Ovary (tissue), 9 donors: ENCODE results near the gene ZNF326. TPM values are rescaled to one million over a fixed set of nuclear protein-coding genes. Genes with fewer than 3 reads are reported as not detected.

Experiments used
- DNase-seq, 5 donors: peaks; one replicate each; pipeline ENCODE4 v3.0.0-alpha.2; 2019 to 2020
- H3K27ac ChIP-seq, 2 donors: fragments of 200-600 bp; one replicate each; pipeline versions ENCODE4 v1.5.1 to v1.8.0; 2019 to 2022
- H3K27me3 ChIP-seq: fragments of 200-600 bp; one replicate; pipeline ENCODE4 v1.8.0; 2022
- H3K36me3 ChIP-seq: fragments of 200-600 bp; sonication (generic); one replicate; pipeline ENCODE4 v1.5.1; 2019
- H3K4me1 ChIP-seq: one replicate; pipeline ENCODE4 v1.8.1; 2013; ENCODE audit warnings: mild to moderate bottlenecking, moderate library complexity; ENCODE audit not compliant: insufficient read depth
- H3K4me3 ChIP-seq: fragments of 200-600 bp; sonication (generic); one replicate; pipeline ENCODE4 v1.5.1; 2017
- H3K9me3 ChIP-seq, 2 donors: fragments of 200-600 bp in 1 of 2; sonication (generic) in 1 of 2; one replicate each; pipeline versions ENCODE4 v1.5.1 to v1.8.1; 2013 to 2019; ENCODE audit warnings: mild to moderate bottlenecking in 1 of 2, moderate library complexity in 1 of 2
- CTCF ChIP-seq, 3 donors: fragments of 450-650 bp in 2 of 3; fragments of 200-600 bp in 1 of 3; IDR thresholded peaks; one replicate each; pipeline versions ENCODE4 v1.5.1 to v1.8.0; 2016 to 2022; ENCODE audit warnings: antibody characterized with exemption in 3 of 3, mild to moderate bottlenecking in 1 of 3
- EP300 ChIP-seq: sonication (generic); formaldehyde crosslinking; IDR thresholded peaks from one replicate; pipeline ENCODE4 v1.6.1; 2017; ENCODE audit warnings: antibody characterized with exemption
- POLR2A ChIP-seq: fragments of 450-650 bp; IDR thresholded peaks from one replicate; pipeline ENCODE4 v1.6.1; 2017; ENCODE audit warnings: antibody characterized with exemption, mild to moderate bottlenecking, moderate library complexity
- WGBS, 3 donors: extraction: QIAGEN DNeasy Blood & Tissue Kit in 1 of 3; methylation state at CpG; one replicate each; pipeline versions ENCODE4 v1.1.5 to v1.1.7; 2013 to 2017; 5-methylcytosine and 5-hydroxymethylcytosine counted together
- intact Hi-C, 4 donors: fragments of 100-400 bp; cut with DNase I; formaldehyde crosslinking; loops; one replicate each; pipeline versions ENCODE4 v1.11.0 to v1.15.1; 2022 to 2023
- polyA plus RNA-seq, 2 donors: library from polyadenylated mRNA; stranded (reverse); fragments of 200-250 nt in 1 of 2; fragments of 350-450 nt in 1 of 2; fragmentation: Illumina TruSeq in 1 of 2; extraction: RNeasy Lipid Tissue Mini Kit (QIAGEN cat#74804) in 1 of 2; gene quantifications; one replicate each; pipeline ENCODE4 v1.2.3, GENCODE V29; 2013 to 2014
- small RNA-seq: library from RNA; depleted of rRNA; stranded (forward); fragments of <200 nt; gene quantifications from one replicate; pipeline ENCODE3, GENCODE V24; 2016
- total RNA-seq, 7 donors: library from RNA; depleted of rRNA in 2 of 7; stranded (reverse); fragments of >200 nt in 2 of 7; fragmentation: NEBNext Ultra II Directional in 3 of 7; extraction: Animal tissue kit (Norgen Biotek cat#: 25700) in 3 of 7; gene quantifications; one replicate each; pipeline versions ENCODE4 v1.1.0 to v1.2.4, GENCODE V29; 2016 to 2023
- donor health status: DM: no; HTN: no; CAD: no; lungs with moderate emphysema.
- donor health status: DM: no; HTN: no; CAD: no.
- donor health status: Bipolar disorder and iron deficiency.
- donor health status: DM: yes; HTN: yes; CAD: no.
- donor health status: DM: no; HTN: no; CAD: no.
- donor health status: DM: yes; HTN: yes; CAD: no.

The ZNF326 gene
- total and polyA plus RNA-seq, 9 donors = 10.9 to 24.7 (median 21.8) TPM

DNA sequence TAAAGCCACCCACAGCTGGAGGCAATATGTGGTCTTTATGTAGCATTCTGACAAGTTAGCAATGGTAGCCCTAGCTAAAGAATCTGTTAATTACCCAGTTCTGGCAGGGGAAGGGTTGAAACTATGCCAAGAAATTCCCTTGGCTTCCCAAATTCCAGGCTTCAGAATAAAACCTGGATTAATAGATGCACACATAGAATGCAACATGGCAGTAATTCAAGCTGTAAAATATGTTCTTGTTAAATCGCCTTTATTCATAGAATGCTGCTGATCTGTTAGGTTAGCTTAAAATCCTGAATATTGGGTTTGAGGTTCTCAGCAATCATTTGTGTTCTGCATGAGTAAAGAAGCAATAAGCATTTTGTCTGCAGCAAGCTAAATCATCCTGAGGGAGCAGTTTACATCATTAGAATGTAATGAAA lies 80.1 kb downstream of the ZNF326 start:
- DNase-seq = no peak
- intact Hi-C loops = no loop called here
- Histone ChIP-seq H3K4me3 (no peak overlapping the region), H3K27me3 (no peaks in the 10 kb centered on the region), H3K36me3 (no peaks in the 10 kb centered on the region), H3K27ac (no peak overlapping the region), H3K4me1 (no peaks in the 10 kb centered on the region), H3K9me3 (no peaks in the 10 kb centered on the region)
- TF ChIP-seq CTCF (IDR thresholded peaks at IDR 0.05) (no peak), POLR2A (no peak), EP300 (no peak)
- WGBS, 3 donors = 26 to 42% (median 29%) methylated on average over 1 of the region's 1 CpG

DNA sequence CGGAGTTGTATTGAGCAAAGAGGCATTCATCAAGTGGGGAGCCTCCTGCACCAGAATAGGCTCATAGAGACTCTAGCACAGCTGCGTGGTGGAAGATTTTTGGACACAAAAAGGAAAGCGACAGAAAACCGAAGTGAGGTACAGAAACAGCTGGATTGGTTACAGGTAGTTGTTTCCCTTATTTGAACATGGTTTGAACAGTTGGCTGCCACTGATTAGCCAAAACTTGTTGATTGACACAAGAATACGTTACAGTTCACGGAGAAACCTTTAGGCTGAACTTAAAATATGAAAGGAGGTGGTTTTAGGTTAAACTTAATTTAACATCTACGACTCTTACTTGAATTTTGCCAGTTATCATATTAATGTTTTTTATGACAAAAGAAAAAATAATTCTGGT lies 89.1 kb downstream of the ZNF326 start:
- no peak for DNase-seq
- H3K9me3 ChIP-seq = no peaks in the 10 kb centered on the region
- H3K4me1 ChIP-seq = no peaks in the 10 kb centered on the region
- intact Hi-C loops = no loop called here
- H3K36me3 ChIP-seq = no peaks in the 10 kb centered on the region
- 83 to 91% (median 85%) methylated on average over 7 of the region's 7 CpGs for WGBS, 3 donors
- H3K27me3 ChIP-seq = no peaks in the 10 kb centered on the region
- H3K4me3 ChIP-seq = no peak overlapping the region
- H3K27ac ChIP-seq = no peak overlapping the region
- TF ChIP-seq EP300 = no peak
- TF ChIP-seq POLR2A = no peak
- no peak for TF ChIP-seq CTCF (IDR thresholded peaks at IDR 0.05)

Small RNA genes within 50 kb of the gene (small RNA-seq; reads per million reads assigned to genes)
- not detected for gene RN7SKP272

Other genes starting within 250 kb of the ZNF326 start
- gene LRRC8D, start 174.1 kb upstream of the ZNF326 start, total RNA-seq = 10 to 100 TPM in 1 of 7 donors, 1 to 10 TPM in 6; 5.0 to 14.1 (median 8.8) TPM
- 10 to 100 TPM in 1 of 2 donors, 1 to 10 TPM in 1; 6.1 to 13.2 TPM for gene LRRC8D, start 174.1 kb upstream of the ZNF326 start, polyA plus RNA-seq